MCF 10A (cell line): ENCODE results near the gene IL17REL. TPM values are rescaled to one million over a fixed set of nuclear protein-coding genes. Genes with fewer than 3 reads are reported as not detected.

Source experiments
- BruUV-seq: library from RNA; stranded (reverse); fragments of 400-500 nt; replicated peaks from 2 replicates; lab custom pipeline; 2021; lab: Mats Ljungman, UMichigan
- CTCF ChIA-PET: fragments of 300-600 bp; sonication (Branson Sonifier 250); formaldehyde crosslinking; extraction: SDS; loops from one replicate; lab custom pipeline; 2021; ENCODE audit warnings: antibody characterized with exemption, inconsistent platforms; lab: Yijun Ruan, JAX
- POLR2A ChIA-PET: fragments of 300-600, 350-650 bp; sonication (Branson Sonifier 250); formaldehyde crosslinking; extraction: SDS; loops from one replicate; lab custom pipeline; 2020; ENCODE audit warnings: antibody characterized with exemption, inconsistent platforms; lab: Yijun Ruan, JAX
- DNase-seq: peaks from one replicate; pipeline ENCODE4 v3.0.0-alpha.2; 2018; ENCODE audit not compliant: unreplicated experiment
- H3K27ac Mint-ChIP-seq: one replicate; pipeline ENCODE4 v1.8.0; 2022; ENCODE audit warnings: mild to moderate bottlenecking, low read depth, mixed read lengths; ENCODE audit not compliant: unreplicated experiment
- H3K27me3 Mint-ChIP-seq: one replicate; pipeline ENCODE4 v1.8.0; 2022; ENCODE audit warnings: mixed read lengths; ENCODE audit not compliant: insufficient read depth, unreplicated experiment
- H3K36me3 Mint-ChIP-seq: one replicate; pipeline ENCODE4 v1.8.0; 2022; ENCODE audit warnings: mild to moderate bottlenecking, moderate library complexity, mixed read lengths; ENCODE audit not compliant: insufficient read depth, unreplicated experiment
- H3K4me1 Mint-ChIP-seq: one replicate; pipeline ENCODE4 v1.8.0; 2022; ENCODE audit warnings: mixed read lengths; ENCODE audit not compliant: insufficient read depth, unreplicated experiment
- H3K4me3 Mint-ChIP-seq: one replicate; pipeline ENCODE4 v1.8.0; 2022; ENCODE audit warnings: mild to moderate bottlenecking, moderate library complexity, mixed read lengths; ENCODE audit not compliant: unreplicated experiment
- H3K9me3 Mint-ChIP-seq: one replicate; pipeline ENCODE4 v1.8.0; 2022; ENCODE audit warnings: mixed read lengths; ENCODE audit not compliant: unreplicated experiment
- CTCF ChIP-seq: fragments of 200-600 bp; IDR thresholded peaks from one replicate; pipeline ENCODE4 v1.8.0; 2022; ENCODE audit warnings: antibody characterized with exemption, mild to moderate bottlenecking; ENCODE audit not compliant: unreplicated experiment
- intact Hi-C: fragments of 100-400 bp; cut with micrococcal nuclease; formaldehyde crosslinking; loops from 2 replicates; pipeline ENCODE4 v1.14.1; 2022
- total RNA-seq: library from RNA; stranded (reverse); gene quantifications from 2 replicates; pipeline ENCODE4 v1.2.3, GENCODE V29; 2022

IL17REL gene
- total RNA-seq, 1 experiment from 2014 or later: not detected

DNA sequence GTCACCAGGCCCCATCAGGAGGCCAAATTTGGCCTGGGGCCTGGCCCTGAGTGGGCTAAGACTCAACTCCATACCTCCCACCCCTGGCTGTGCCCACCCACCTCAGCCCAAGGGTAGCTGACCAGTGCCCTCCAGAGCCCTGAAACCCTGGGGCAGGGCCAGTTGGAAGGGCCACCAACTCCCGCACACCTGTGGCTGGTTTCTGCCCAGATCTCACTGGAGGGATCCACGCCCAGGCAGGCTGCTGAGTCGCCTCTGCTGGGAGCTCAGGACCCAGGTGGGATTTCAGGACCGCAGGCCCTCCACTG is 60.9 kb downstream of the IL17REL start:
- Mint-ChIP-seq H3K27ac (peak overlapping the region; percentile 88), H3K9me3 (no peaks in the 10 kb centered on the region), H3K4me1 (peaks cover 29% of the 10 kb centered on the region), H3K4me3 (no peak overlapping the region), H3K27me3 (no peaks in the 10 kb centered on the region), H3K36me3 (no peaks in the 10 kb centered on the region)
- DNase-seq: peak; percentile 32
- no TSS peak for BruUV-seq
- CTCF ChIA-PET: interaction anchor here (0.6 to 1.2 kb wide), 3 partner anchors 21 to 79 kb away, joined by 3 to 7 read pairs (median 3); no protein-coding TSS in a partner anchor
- TF ChIP-seq CTCF: no peak
- POLR2A ChIA-PET: interaction anchor here (1.0 to 6.2 kb wide), 7 partner anchors 10 to 76 kb away, joined by 3 to 73 read pairs (median 9); partner anchors contain the start of gene PIM3
- intact Hi-C loops: no loop called here

DNA sequence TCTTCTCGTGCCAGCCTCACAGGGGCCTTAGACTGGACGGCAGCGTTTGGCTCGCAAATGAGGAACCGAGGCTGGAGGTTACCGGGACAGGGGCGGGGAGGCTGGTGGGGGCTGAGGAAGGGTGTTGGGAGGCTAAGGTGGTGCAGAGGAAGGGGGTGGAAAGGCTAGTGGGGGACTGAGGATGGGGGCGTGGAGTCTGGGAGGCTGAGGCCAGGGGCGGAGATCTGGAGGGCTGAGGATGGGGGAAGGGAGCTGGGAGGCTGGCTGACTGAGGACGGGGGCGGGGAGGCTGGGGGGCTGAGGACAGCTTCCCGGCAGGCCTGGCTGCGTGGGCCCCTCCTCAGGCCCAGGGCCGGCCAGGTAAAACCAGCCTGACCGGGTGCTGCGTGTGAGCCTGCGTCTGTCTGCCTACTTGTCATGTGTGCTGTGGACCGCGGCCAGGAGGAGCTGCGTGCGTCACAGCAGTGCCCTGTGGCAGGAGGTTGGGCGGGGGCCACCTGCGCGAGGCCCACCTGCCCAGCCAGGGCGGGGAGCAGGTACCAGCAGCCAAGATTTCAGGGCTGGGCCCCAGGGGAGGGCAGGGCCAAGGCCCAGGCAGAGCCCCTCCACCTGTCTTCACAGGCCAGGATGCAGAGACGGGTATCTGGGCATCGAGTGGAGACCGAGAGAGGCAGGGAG is 61.4 kb downstream of the IL17REL start:
- no peaks in the 10 kb centered on the region for H3K9me3 Mint-ChIP-seq
- H3K4me1 Mint-ChIP-seq: peaks cover 24% of the 10 kb centered on the region
- POLR2A ChIA-PET: interaction anchor here (1.0 to 6.2 kb wide), 8 partner anchors 10 to 77 kb away, joined by 3 to 73 read pairs (median 9); partner anchors contain the start of gene PIM3
- no peaks in the 10 kb centered on the region for H3K36me3 Mint-ChIP-seq
- peak; percentile 90 for DNase-seq
- BruUV-seq: no TSS peak
- no peak for TF ChIP-seq CTCF
- no peaks in the 10 kb centered on the region for H3K27me3 Mint-ChIP-seq
- peak overlapping the region; percentile 29 for H3K4me3 Mint-ChIP-seq
- intact Hi-C loops: no loop called here
- CTCF ChIA-PET: interaction anchor here (0.6 to 1.2 kb wide), 3 partner anchors 21 to 79 kb away, joined by 3 to 7 read pairs (median 3); no protein-coding TSS in a partner anchor
- peak overlapping the region; percentile 88 for H3K27ac Mint-ChIP-seq

- ChIA-PET CTCF (interaction anchor here (0.6 kb wide), 1 partner anchor 121 kb away, joined by 3 read pairs; no protein-coding TSS in a partner anchor), POLR2A (interaction anchor here (0.6 to 6.2 kb wide), 9 partner anchors 11 to 358 kb away, joined by 3 to 73 read pairs (median 9); partner anchors contain the start of genes PIM3 and PLXNB2)
- no peak for DNase-seq
- H3K27me3 Mint-ChIP-seq: no peaks in the 10 kb centered on the region
- TF ChIP-seq CTCF: no peak
- peaks cover 22% of the 10 kb centered on the region for H3K4me1 Mint-ChIP-seq
- H3K27ac Mint-ChIP-seq: peak overlapping the region; percentile 88
- no peaks in the 10 kb centered on the region for H3K36me3 Mint-ChIP-seq
- intact Hi-C loops: no loop called here
- no peaks in the 10 kb centered on the region for H3K9me3 Mint-ChIP-seq
- H3K4me3 Mint-ChIP-seq: peak overlapping the region; percentile 29
- no TSS peak for BruUV-seq
These were observed 62.1 kb downstream of the IL17REL start for GRCh38 chr22:49950396-49950994.

DNA sequence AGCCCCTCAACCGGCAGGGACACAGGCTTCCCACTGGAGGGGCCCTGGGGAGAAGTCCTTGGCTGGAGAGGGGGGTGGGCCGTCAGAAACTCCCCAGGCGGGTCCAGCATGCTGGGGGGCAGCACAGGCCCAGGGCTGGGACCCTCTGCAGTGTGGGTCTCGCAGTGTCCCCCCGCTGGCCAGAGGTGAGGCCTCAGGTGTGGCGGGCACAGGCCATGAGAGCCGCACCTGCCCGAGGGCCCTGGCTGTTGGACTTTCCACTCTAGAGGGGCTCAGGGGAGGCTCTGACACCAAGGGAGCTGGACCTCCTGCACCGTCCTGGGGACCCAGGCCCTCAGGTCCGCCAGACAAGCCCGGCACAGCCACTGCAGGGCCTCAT is 62.7 kb downstream of the IL17REL start:
- no peak for TF ChIP-seq CTCF
- peak overlapping the region; percentile 84 for H3K27ac Mint-ChIP-seq
- DNase-seq: no peak
- no peaks in the 10 kb centered on the region for H3K9me3 Mint-ChIP-seq
- no peaks in the 10 kb centered on the region for H3K36me3 Mint-ChIP-seq
- no TSS peak for BruUV-seq
- POLR2A ChIA-PET: interaction anchor here (0.6 to 6.2 kb wide), 7 partner anchors 11 to 358 kb away, joined by 3 to 73 read pairs (median 16); partner anchors contain the start of genes PIM3 and PLXNB2
- intact Hi-C loops: no loop called here
- CTCF ChIA-PET: interaction anchor here (0.6 to 4.2 kb wide), 2 partner anchors 19 to 121 kb away, joined by 3 to 16 read pairs; no protein-coding TSS in a partner anchor
- no peaks in the 10 kb centered on the region for H3K27me3 Mint-ChIP-seq
- peaks cover 22% of the 10 kb centered on the region for H3K4me1 Mint-ChIP-seq
- H3K4me3 Mint-ChIP-seq: peak overlapping the region; percentile 76
